Gastrocnemius medialis (tissue), 4 donors: Measurements from ENCODE around the gene KLHL30. TPM values are rescaled to one million over a fixed set of nuclear protein-coding genes. Genes with fewer than 3 reads are reported as not detected.

Source experiments
- ATAC-seq, 2 donors: fragments of 150-250 bp; one replicate each; pipeline ENCODE4 v1.9.1; 2016
- DNase-seq, 2 donors: peaks; one replicate each; pipeline ENCODE4 v3.0.0-alpha.2; 2019
- H3K27ac ChIP-seq, 4 donors: fragments of 200-600 bp; sonication (generic); 1 replicate in 1 of 4; 2 replicates in 3 of 4; pipeline ENCODE4 v1.5.1; 2016 to 2018; ENCODE audit warnings: mild to moderate bottlenecking in 2 of 4, moderate library complexity in 1 of 4
- H3K27me3 ChIP-seq, 3 donors: fragments of 200-600 bp; sonication (generic) in 2 of 3; 1 replicate in 1 of 3; 2 replicates in 2 of 3; pipeline versions ENCODE4 v1.5.1 to v1.6.0; 2016 to 2019; ENCODE audit warnings: mild to moderate bottlenecking in 1 of 3, moderate library complexity in 1 of 3
- H3K36me3 ChIP-seq, 2 donors: fragments of 200-600 bp; sonication (generic) in 1 of 2; one replicate each; pipeline ENCODE4 v1.5.1; 2017 to 2018
- H3K4me1 ChIP-seq, 2 donors: fragments of 200-600 bp; sonication (generic) in 1 of 2; one replicate each; pipeline ENCODE4 v1.5.1; 2016 to 2017; ENCODE audit warnings: mild to moderate bottlenecking in 2 of 2
- H3K4me3 ChIP-seq, 4 donors: fragments of 200-600 bp; sonication (generic) in 3 of 4; 1 replicate in 1 of 4; 2 replicates in 3 of 4; pipeline ENCODE4 v1.5.1; 2016 to 2019; ENCODE audit warnings: mild to moderate bottlenecking in 2 of 4
- H3K9me3 ChIP-seq, 3 donors: fragments of 200-600 bp; sonication (generic) in 2 of 3; 1 replicate in 1 of 3; 2 replicates in 2 of 3; pipeline ENCODE4 v1.5.1; 2016 to 2019
- CTCF ChIP-seq, 5 experiments: fragments of 450-650 bp in 3 of 5; fragments of 200-600 bp in 2 of 5; sonication (generic) in 2 of 5; IDR thresholded peaks in 4 of 5; conservative IDR thresholded peaks in 1 of 5; 1 replicate in 4 of 5; 2 replicates in 1 of 5; pipeline ENCODE4 v1.5.1; 2016 to 2019; ENCODE audit warnings: antibody characterized with exemption in 5 of 5, mild to moderate bottlenecking in 3 of 5, moderate library complexity in 3 of 5
- POLR2A ChIP-seq, 2 donors: fragments of 450-650 bp; IDR thresholded peaks; one replicate each; pipeline ENCODE4 v1.6.1; 2017; ENCODE audit warnings: antibody characterized with exemption in 2 of 2, mild to moderate bottlenecking in 2 of 2, moderate library complexity in 2 of 2
- in situ Hi-C, 4 donors: fragments of 200-750 bp; cut with MboI; loops; one replicate each; pipeline versions ENCODE4 v1.15.0 to v1.8.0; 2017; ENCODE audit warnings: low sequenced_read_pairs in 4 of 4
- intact Hi-C: fragments of 100-400 bp; cut with DNase I; formaldehyde crosslinking; loops from one replicate; pipeline ENCODE4 v1.15.1; 2023; ENCODE audit warnings: low total_unique reads
- total RNA-seq, 4 donors: library from RNA; depleted of rRNA; stranded (reverse); fragments of >200 nt; gene quantifications; one replicate each; pipeline versions ENCODE4 v1.1.0 to v1.2.3, GENCODE V29; 2016

The KLHL30 gene
- total RNA-seq, 4 donors from 2014 or later: 37.9 to 224 (median 142) TPM

- peaks cover 14 to 15% of the 10 kb centered on the region in 2 donors for H3K4me1 ChIP-seq
- no peak for TF ChIP-seq CTCF (IDR thresholded peaks at IDR 0.05 in 4 of 5, conservative IDR thresholded peaks at IDR 0.05 in 1 of 5)
- no peak for TF ChIP-seq POLR2A (IDR thresholded peaks at IDR 0.05)
- ATAC-seq: no peak
- intact Hi-C loops: no loop called here
- no peak overlapping the region for H3K4me3 ChIP-seq
- no peaks in the 10 kb centered on the region for H3K9me3 ChIP-seq
- H3K27me3 ChIP-seq: peaks cover 0 to 6% (median under 1%) of the 10 kb centered on the region in 3 donors
- DNase-seq: no peak
- no peak overlapping the region for H3K27ac ChIP-seq
- in situ Hi-C loops: no loop called here
- peaks cover 0 to 11% of the 10 kb centered on the region in 2 donors for H3K36me3 ChIP-seq
Observed at GRCh38 chr2:238164906-238165287, 26.4 kb downstream of the KLHL30 start.

- H3K27ac ChIP-seq: peak overlapping the region in 1 of 4 donors; percentile 29
- H3K4me3 ChIP-seq: no peak overlapping the region
- ATAC-seq: no peak
- H3K27me3 ChIP-seq: peaks cover 0 to 1% (median 0%) of the 10 kb centered on the region in 3 donors
- TF ChIP-seq CTCF (IDR thresholded peaks at IDR 0.05 in 4 of 5, conservative IDR thresholded peaks at IDR 0.05 in 1 of 5): no peak
- no peak for TF ChIP-seq POLR2A (IDR thresholded peaks at IDR 0.05)
- no peak for DNase-seq
- H3K36me3 ChIP-seq: peaks cover 0 to 16% of the 10 kb centered on the region in 2 donors
- intact Hi-C loops (no loop called here), in situ Hi-C loops (no loop called here)
- H3K4me1 ChIP-seq: peaks cover 15 to 16% of the 10 kb centered on the region in 2 donors
- no peaks in the 10 kb centered on the region for H3K9me3 ChIP-seq
Observed at GRCh38 chr2:238165288-238165921, 26.9 kb downstream of the KLHL30 start.

- in situ Hi-C loops (no loop called here), intact Hi-C loops (no loop called here)
- H3K4me3 ChIP-seq: no peak overlapping the region
- H3K36me3 ChIP-seq: peaks cover 0 to 27% of the 10 kb centered on the region in 2 donors
- H3K27ac ChIP-seq: peak overlapping the region; percentile 41 to 59 (median 50)
- H3K27me3 ChIP-seq: no peaks in the 10 kb centered on the region
- peaks cover 15 to 16% of the 10 kb centered on the region in 2 donors for H3K4me1 ChIP-seq
- ATAC-seq (peak; percentile 43 to 47), DNase-seq (peak in 1 of 2 donors; percentile 54)
- no peaks in the 10 kb centered on the region for H3K9me3 ChIP-seq
- TF ChIP-seq POLR2A (IDR thresholded peaks at IDR 0.05) (no peak), CTCF (IDR thresholded peaks at IDR 0.05 in 4 of 5, conservative IDR thresholded peaks at IDR 0.05 in 1 of 5) (no peak)
Observed at GRCh38 chr2:238166391-238167343, 28.2 kb downstream of the KLHL30 start.

- intact Hi-C loops: no loop called here
- H3K4me1 ChIP-seq: peaks cover 15 to 16% of the 10 kb centered on the region in 2 donors
Observed at GRCh38 chr2:238167344-238167715, 28.9 kb downstream of the KLHL30 start.

More at GRCh38 chr2:238167344-238167715, 28.9 kb downstream of the KLHL30 start:
- DNase-seq (no peak), ATAC-seq (no peak)
- no peak overlapping the region for H3K4me3 ChIP-seq
- TF ChIP-seq CTCF (IDR thresholded peaks at IDR 0.05 in 4 of 5, conservative IDR thresholded peaks at IDR 0.05 in 1 of 5) (no peak), POLR2A (IDR thresholded peaks at IDR 0.05) (no peak)
- peak overlapping the region; percentile 8 to 33 (median 20) for H3K27ac ChIP-seq
- H3K9me3 ChIP-seq: no peaks in the 10 kb centered on the region
- H3K36me3 ChIP-seq: peaks cover 0 to 33% of the 10 kb centered on the region in 2 donors
- in situ Hi-C loops: no loop called here
- H3K27me3 ChIP-seq: no peaks in the 10 kb centered on the region
